ENCODE data around the gene MRPL53. TPM values are rescaled to one million over a fixed set of nuclear protein-coding genes. Genes with fewer than 3 reads are reported as not detected.
"Not testable (repeated sequence)": the region's sequence is repeated elsewhere in the genome, so short reads cannot be mapped to it uniquely, and the experiment has no call there.

The MRPL53 gene
- total RNA-seq, 2 donors from 2014 or later = 65.7 to 80.7 TPM

- H3K27me3 Mint-ChIP-seq (ENCODE audit: low read depth); H3K9me3 Mint-ChIP-seq; DNase-seq; ATAC-seq (replicated peaks in 1 of 2): not testable (repeated sequence)
- H3K36me3 Mint-ChIP-seq (ENCODE audit: insufficient read depth in 2 of 2) = peaks cover 5 to 14% of the 10 kb centered on the region in 2 donors
- peak overlapping the region; percentile 76 for H3K27ac Mint-ChIP-seq
- peaks cover 59% of the 10 kb centered on the region for H3K4me1 Mint-ChIP-seq (ENCODE audit: low read depth)
- H3K4me3 Mint-ChIP-seq = peak overlapping the region; percentile 95 to 96
These were observed 12.9 kb downstream of the MRPL53 start for GRCh38 chr2:74459503-74460118.

DNA sequence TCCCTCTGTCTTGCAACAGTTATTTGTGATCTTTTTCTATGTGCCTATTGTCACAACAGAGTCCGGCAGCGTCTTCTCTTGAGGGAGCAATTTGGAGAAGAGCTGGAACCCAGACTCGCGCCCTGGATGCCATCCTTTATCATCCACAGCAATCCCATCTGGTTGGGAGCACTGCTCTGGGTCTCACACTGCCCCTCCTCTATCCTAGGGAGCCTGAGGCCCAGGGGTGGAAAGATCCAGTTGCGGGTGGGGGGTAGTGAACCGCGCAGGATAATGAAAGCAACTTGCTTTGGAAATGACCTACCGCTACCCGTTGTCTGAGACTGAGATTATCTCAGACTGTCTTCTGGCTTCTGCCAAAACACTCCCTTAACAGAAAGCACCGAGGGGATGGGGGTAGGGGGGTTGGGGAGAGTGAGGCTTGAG is 13.5 kb downstream of the MRPL53 start:
- ATAC-seq (replicated peaks in 1 of 2) (no peak), DNase-seq (no peak)
- Mint-ChIP-seq H3K27me3 (ENCODE audit: low read depth) (no peaks in the 10 kb centered on the region), H3K4me3 (peak overlapping the region; percentile 95 to 96), H3K4me1 (ENCODE audit: low read depth) (peaks cover 59% of the 10 kb centered on the region), H3K27ac (peak overlapping the region; percentile 77), H3K36me3 (ENCODE audit: insufficient read depth in 2 of 2) (peaks cover 5 to 14% of the 10 kb centered on the region in 2 donors), H3K9me3 (no peaks in the 10 kb centered on the region)

DNA sequence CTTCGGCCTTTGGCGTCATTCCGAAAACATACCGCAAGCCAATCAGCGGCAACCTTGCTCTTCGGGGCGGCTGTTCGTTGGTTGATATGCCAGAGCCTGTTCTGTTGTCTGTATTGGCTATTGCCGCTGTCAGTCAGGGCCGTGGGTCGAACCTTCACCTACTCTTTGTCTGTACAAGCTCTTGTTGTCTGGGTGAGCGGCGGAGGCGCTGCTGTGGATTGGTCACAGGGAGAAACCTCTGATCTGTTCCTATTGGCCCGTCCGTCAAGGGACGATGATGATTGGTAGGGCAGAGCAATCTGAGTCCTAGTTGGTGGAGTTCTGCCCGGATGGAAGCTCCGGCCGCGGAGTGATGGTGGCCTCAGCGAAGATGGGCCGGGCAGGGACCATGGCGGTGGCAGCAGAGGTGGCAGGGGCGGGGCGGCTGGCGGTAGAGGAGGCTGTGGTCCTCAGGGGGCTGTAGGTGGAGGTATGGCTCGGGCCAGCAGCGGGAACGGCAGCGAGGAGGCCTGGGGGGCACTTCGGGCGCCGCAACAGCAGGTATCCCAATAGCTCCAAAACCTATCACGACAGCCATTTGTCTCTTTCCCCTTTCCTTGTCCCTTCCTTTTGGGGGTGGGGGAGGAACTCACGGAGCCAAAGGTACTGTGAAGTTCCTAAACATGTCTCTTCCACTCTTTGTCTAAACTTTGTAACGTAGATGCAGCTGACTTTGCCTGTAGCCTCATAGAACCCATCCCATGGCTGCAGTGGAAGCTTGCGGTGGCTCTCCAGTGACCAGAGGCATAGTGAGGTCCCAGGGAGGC is 14.1 kb downstream of the MRPL53 start, which contains the start of gene WBP1:
WBP1 (plus strand) TSS at position 307 of the 806 bp plus-strand sequence; CDS start at position 472, 165 bp downstream.
- ATAC-seq (replicated peaks in 1 of 2) (peak; percentile 82 to 85), DNase-seq (peak; percentile 97 to 99)
- Mint-ChIP-seq H3K36me3 (ENCODE audit: insufficient read depth in 2 of 2) (peaks cover 5 to 14% of the 10 kb centered on the region in 2 donors), H3K27me3 (ENCODE audit: low read depth) (no peaks in the 10 kb centered on the region), H3K4me3 (peak within 1 kb of the TSS; percentile 95 to 96), H3K27ac (peak within 1 kb of the TSS; percentile 97), H3K4me1 (ENCODE audit: low read depth) (peaks cover 54% of the 10 kb centered on the region), H3K9me3 (no peaks in the 10 kb centered on the region)

- Mint-ChIP-seq H3K9me3 (no peaks in the 10 kb centered on the region), H3K36me3 (ENCODE audit: insufficient read depth in 2 of 2) (peaks cover 5 to 14% of the 10 kb centered on the region in 2 donors), H3K27me3 (ENCODE audit: low read depth) (no peaks in the 10 kb centered on the region), H3K27ac (peak overlapping the region; percentile 97), H3K4me3 (peak overlapping the region; percentile 95 to 96), H3K4me1 (ENCODE audit: low read depth) (peaks cover 48% of the 10 kb centered on the region)
- peak; percentile 90 to 91 for DNase-seq
- peak; percentile 51 to 58 for ATAC-seq (replicated peaks in 1 of 2)
These were observed 14.8 kb downstream of the MRPL53 start for GRCh38 chr2:74457549-74458131.

DNA sequence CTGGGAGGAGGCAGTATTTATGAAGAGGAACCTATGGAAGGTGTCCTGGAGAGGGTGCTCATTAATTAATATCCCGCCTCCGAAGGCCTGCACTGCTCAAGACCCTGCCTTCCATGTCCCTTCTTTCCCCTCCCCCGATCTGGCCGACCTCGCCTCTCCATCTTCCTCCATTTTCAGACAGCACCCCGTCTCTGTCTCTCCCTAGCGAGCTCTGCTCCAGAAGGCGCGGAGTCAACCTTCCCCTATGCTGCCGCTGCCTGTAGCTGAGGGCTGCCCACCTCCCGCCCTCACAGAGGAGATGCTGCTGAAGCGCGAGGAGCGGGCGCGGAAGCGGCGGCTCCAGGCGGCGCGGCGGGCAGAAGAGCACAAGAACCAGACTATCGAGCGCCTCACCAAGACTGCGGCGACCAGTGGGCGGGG is 15.3 kb downstream of the MRPL53 start:
- no peaks in the 10 kb centered on the region for H3K27me3 Mint-ChIP-seq (ENCODE audit: low read depth)
- peak overlapping the region; percentile 93 for H3K27ac Mint-ChIP-seq
- peak overlapping the region; percentile 95 to 96 for H3K4me3 Mint-ChIP-seq
- H3K36me3 Mint-ChIP-seq (ENCODE audit: insufficient read depth in 2 of 2) = peaks cover 5 to 14% of the 10 kb centered on the region in 2 donors
- DNase-seq = no peak
- H3K9me3 Mint-ChIP-seq = no peaks in the 10 kb centered on the region
- H3K4me1 Mint-ChIP-seq (ENCODE audit: low read depth) = peaks cover 51% of the 10 kb centered on the region
- no peak for ATAC-seq (replicated peaks in 1 of 2)

- H3K27ac Mint-ChIP-seq = peak within 1 kb of the TSS; percentile 93
- H3K9me3 Mint-ChIP-seq = no peaks in the 10 kb centered on the region
- peak within 1 kb of the TSS; percentile 95 to 96 for H3K4me3 Mint-ChIP-seq
- peaks cover 5 to 10% of the 10 kb centered on the region in 2 donors for H3K36me3 Mint-ChIP-seq (ENCODE audit: insufficient read depth in 2 of 2)
- DNase-seq (peak; percentile 97 to 98), ATAC-seq (replicated peaks in 1 of 2) (peak; percentile 57 to 59)
- H3K4me1 Mint-ChIP-seq (ENCODE audit: low read depth) = peaks cover 43% of the 10 kb centered on the region
- no peaks in the 10 kb centered on the region for H3K27me3 Mint-ChIP-seq (ENCODE audit: low read depth)
These were observed 17.6 kb downstream of the MRPL53 start, which contains the start of gene INO80B for GRCh38 chr2:74454654-74455511. INO80B (plus strand) TSS chr2:74455087; CDS start chr2:74455117, 30 bp downstream.

DNA sequence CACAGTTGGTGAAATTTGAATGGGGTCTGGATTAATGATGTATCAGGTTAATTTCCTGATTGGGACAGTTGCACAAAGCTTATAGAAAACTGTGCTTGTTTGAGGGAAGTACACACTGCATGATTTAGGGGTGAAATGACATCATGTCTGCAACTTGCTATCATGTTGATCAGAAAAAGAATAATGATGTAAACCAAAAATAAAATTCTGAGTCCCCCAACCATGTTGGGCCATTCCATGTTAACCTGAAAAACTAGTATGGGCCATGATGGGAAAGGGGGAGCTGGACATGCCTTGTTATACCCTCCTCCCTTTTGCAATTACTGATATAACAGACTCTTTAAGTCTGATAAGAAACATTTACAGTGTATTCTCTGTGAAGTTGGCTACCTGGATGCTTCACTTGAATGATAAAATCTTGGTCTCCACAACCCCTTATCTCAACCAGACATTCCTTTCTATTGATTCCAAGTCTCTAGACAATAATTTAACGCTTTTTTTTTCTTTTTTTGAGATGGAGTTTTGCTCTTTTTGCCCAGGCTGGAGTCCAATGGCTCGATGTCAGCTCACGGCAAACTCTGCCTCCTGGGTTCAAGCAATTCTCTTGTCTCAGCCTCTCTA is 21.8 kb downstream of the MRPL53 start:
- H3K9me3 Mint-ChIP-seq = no peaks in the 10 kb centered on the region
- H3K27ac Mint-ChIP-seq = no peak overlapping the region
- no peak overlapping the region for H3K4me3 Mint-ChIP-seq
- no peaks in the 10 kb centered on the region for H3K27me3 Mint-ChIP-seq (ENCODE audit: low read depth)
- no peak for ATAC-seq (replicated peaks in 1 of 2)
- peaks cover 19% of the 10 kb centered on the region for H3K4me1 Mint-ChIP-seq (ENCODE audit: low read depth)
- DNase-seq = no peak
- peaks cover 0 to 3% of the 10 kb centered on the region in 2 donors for H3K36me3 Mint-ChIP-seq (ENCODE audit: insufficient read depth in 2 of 2)

DNA sequence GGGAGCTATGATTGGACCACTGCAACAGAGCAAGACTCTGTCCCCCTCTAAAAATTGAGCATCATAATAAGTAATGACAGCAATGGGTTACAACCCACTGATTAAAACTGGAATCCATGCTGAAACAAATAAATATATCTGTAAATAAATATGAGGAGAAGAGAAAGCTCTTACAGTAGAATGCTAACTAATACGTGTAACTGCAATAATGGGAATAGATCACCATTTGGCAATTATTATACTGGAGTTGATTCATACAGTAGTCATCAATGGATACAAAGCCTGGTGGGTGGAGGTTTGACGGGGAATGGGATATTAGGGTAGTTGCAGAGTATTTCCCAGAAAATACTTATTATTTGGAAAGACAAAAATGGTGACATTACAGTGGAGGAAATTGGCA is 23.7 kb downstream of the MRPL53 start:
- ATAC-seq (replicated peaks in 1 of 2) (no peak), DNase-seq (no peak)
- Mint-ChIP-seq H3K4me1 (ENCODE audit: low read depth) (peaks cover 5% of the 10 kb centered on the region), H3K27me3 (ENCODE audit: low read depth) (peaks cover 10% of the 10 kb centered on the region), H3K9me3 (no peaks in the 10 kb centered on the region), H3K4me3 (no peak overlapping the region), H3K27ac (no peak overlapping the region), H3K36me3 (ENCODE audit: insufficient read depth in 2 of 2) (no peaks in the 10 kb centered on the region)

DNA sequence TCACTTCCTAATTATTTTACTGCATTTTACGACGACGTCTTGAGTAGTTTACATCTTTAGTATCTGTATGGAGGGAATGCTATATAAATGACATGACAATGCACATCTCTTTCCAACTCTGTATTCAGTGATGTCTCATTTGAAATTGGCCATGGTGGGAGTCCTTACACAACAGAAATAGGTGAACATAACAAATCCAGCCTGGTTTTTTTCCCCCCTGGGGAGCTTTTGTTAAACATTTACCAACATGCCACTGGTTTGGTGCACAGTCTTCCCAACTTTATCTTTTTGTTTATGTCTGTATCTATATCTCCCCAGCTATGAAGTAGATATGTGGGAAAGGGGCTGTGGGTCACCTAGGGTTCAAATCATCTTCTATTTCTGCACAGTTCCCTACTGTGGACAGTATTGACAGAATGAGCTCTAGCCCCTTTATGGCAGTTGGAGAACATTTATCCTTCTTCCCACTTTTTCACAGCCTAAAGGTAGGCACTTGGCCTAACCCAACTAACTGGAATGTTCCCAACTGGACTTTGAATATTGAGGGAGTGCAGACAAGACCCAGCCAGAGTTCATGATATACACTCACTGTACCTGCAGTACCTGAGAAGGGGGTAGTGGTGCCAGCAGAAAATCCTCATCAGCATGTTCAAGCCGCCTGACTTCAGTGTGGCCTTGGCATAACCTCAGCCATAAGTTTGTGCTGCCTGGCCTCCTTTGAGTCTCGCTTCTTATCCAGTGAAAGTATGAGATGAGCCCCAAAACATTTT is 25.1 kb downstream of the MRPL53 start:
- Mint-ChIP-seq H3K4me3 (no peak overlapping the region), H3K27me3 (ENCODE audit: low read depth) (peaks cover 13% of the 10 kb centered on the region), H3K4me1 (ENCODE audit: low read depth) (peaks cover 3% of the 10 kb centered on the region), H3K27ac (no peak overlapping the region), H3K9me3 (no peaks in the 10 kb centered on the region), H3K36me3 (ENCODE audit: insufficient read depth in 2 of 2) (no peaks in the 10 kb centered on the region)
- ATAC-seq (replicated peaks in 1 of 2) (no peak), DNase-seq (no peak)

DNA sequence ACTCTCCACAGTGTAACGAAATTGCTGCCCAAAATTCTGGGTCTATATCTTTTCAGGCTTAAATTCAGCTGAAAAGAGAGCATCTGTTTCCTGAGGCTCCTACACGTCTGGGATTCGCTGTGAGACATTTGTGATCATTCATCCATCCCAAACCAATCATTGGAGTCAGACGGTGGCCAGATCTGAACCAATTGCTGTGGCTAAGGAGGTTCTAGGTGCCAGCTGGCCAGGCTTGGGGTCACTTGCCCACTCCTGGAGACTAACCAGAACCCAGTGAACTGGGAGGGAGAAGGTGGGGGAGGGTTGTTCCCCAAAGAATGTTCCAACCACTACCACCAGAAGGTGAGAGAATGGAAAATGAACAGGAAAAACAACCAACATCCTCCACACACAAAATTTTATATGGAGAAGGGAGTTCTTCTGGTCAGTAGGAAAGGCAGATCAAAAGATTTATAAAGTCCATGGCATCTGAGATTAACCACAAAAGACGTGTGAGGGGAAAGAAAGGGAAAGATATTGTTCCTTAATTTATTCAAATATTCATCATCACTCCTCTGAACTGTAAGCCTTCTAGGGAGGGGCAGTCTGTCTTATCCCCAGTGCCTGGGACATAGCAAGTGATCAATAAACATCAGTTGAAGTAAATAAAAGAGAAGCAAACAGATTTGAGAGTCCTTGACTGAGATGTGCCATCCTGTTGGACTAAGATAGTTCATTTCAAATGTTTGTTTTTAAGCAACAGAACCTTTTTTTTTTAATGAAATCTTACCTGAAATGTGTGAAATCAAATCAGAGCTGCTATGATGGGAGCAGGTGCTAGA is 27.8 kb downstream of the MRPL53 start:
- ATAC-seq (replicated peaks in 1 of 2) (no peak), DNase-seq (no peak)
- no peak overlapping the region for H3K27ac Mint-ChIP-seq
- H3K4me1 Mint-ChIP-seq (ENCODE audit: low read depth) = peaks cover 5% of the 10 kb centered on the region
- H3K27me3 Mint-ChIP-seq (ENCODE audit: low read depth) = peaks cover 28% of the 10 kb centered on the region
- H3K9me3 Mint-ChIP-seq = no peaks in the 10 kb centered on the region
- no peak overlapping the region for H3K4me3 Mint-ChIP-seq
- no peaks in the 10 kb centered on the region for H3K36me3 Mint-ChIP-seq (ENCODE audit: insufficient read depth in 2 of 2)
